HL-60 (cell line): ENCODE data around the gene MPO.
A peak's percentile ranks its signal among the peaks of the same experiment; 100 is the strongest.

Experiments
- CTCF ChIP-seq: IDR thresholded peaks from one replicate; pipeline ENCODE4 v1.5.1; 2011; ENCODE audit warnings: low read length, control low read depth, inconsistent platforms; ENCODE audit not compliant: insufficient read depth
- POLR2AphosphoS5 ChIP-seq: IDR thresholded peaks from 2 replicates; pipeline ENCODE4 v1.6.1; 2012; ENCODE audit warnings: low read depth
- REST ChIP-seq: IDR thresholded peaks from 2 replicates; pipeline ENCODE4 v1.6.1; 2012; ENCODE audit warnings: low read depth; ENCODE audit not compliant: insufficient replicate concordance
- SPI1 ChIP-seq: IDR thresholded peaks from 2 replicates; pipeline ENCODE4 v1.6.1; 2012; ENCODE audit warnings: low read depth, mild to moderate bottlenecking, borderline replicate concordance

GRCh38 chr17:58307468-58308172 lies 26.9 kb upstream of the MPO start:
- no peak for TF ChIP-seq CTCF
- TF ChIP-seq POLR2AphosphoS5, result peak; percentile 64
- TF ChIP-seq SPI1, result no peak
- no peak for TF ChIP-seq REST
